HG03439 (cell line): ENCODE results near the gene ARV1.
A peak's percentile ranks its signal among the peaks of the same experiment; 100 is the strongest.
"Not testable (repeated sequence)": the region's sequence is repeated elsewhere in the genome, so short reads cannot be mapped to it uniquely, and the experiment has no call there.

ENCODE experiments used
- ATAC-seq: cut with Tn5 transposase; IDR thresholded peaks from one replicate; pipeline ENCODE4 v1.9.1; 2021; ENCODE audit warnings: mild to moderate bottlenecking, moderate library complexity; ENCODE audit not compliant: unreplicated experiment

The ARV1 gene

GRCh38 chr1:231016234-231016633 is 37.3 kb downstream of the ARV1 start:
- no peak for ATAC-seq

GRCh38 chr1:231016966-231017365 is 38.1 kb downstream of the ARV1 start:
- no peak for ATAC-seq

- ATAC-seq: no peak
These were observed 40.8 kb downstream of the ARV1 start for GRCh38 chr1:231019711-231020110.

- no peak for ATAC-seq
These were observed 41.3 kb downstream of the ARV1 start for GRCh38 chr1:231020139-231020601.

GRCh38 chr1:231020816-231021215 is 41.9 kb downstream of the ARV1 start:
- no peak for ATAC-seq

GRCh38 chr1:231021540-231022031 is 42.7 kb downstream of the ARV1 start:
- ATAC-seq: no peak

GRCh38 chr1:231022543-231022942 is 43.6 kb downstream of the ARV1 start:
- not testable (repeated sequence) for ATAC-seq

GRCh38 chr1:231023150-231023549 is 44.3 kb downstream of the ARV1 start:
- no peak for ATAC-seq

- no peak for ATAC-seq
These were observed 47.7 kb downstream of the ARV1 start for GRCh38 chr1:231026576-231026975.

- ATAC-seq: no peak
These were observed 48.4 kb downstream of the ARV1 start for GRCh38 chr1:231027136-231027925.

- no peak for ATAC-seq
These were observed 49.1 kb downstream of the ARV1 start for GRCh38 chr1:231027971-231028370.

GRCh38 chr1:231028682-231029081 is 49.8 kb downstream of the ARV1 start:
- no peak for ATAC-seq

DNA sequence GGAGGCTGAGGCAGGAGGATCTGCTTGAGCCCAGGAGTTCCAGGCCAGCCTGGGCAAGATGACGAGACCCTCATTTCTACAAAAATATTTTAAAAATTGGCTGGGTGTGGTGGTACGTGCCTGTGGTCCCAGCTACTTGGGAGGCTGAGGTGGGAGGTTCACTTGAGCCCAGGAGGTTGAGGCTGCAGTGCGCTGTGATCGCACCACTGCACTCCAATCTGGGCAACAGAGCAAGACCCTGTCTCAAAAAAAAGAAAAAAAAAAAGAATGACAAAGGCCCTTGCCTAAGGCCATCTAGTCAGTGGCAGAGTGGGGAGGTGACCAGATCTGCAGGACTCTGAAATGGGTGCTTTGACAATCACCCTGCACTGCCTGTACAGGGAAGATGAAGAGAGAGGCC is 50.4 kb downstream of the ARV1 start:
- not testable (repeated sequence) for ATAC-seq

GRCh38 chr1:231029841-231030240 is 50.9 kb downstream of the ARV1 start:
- ATAC-seq: no peak

DNA sequence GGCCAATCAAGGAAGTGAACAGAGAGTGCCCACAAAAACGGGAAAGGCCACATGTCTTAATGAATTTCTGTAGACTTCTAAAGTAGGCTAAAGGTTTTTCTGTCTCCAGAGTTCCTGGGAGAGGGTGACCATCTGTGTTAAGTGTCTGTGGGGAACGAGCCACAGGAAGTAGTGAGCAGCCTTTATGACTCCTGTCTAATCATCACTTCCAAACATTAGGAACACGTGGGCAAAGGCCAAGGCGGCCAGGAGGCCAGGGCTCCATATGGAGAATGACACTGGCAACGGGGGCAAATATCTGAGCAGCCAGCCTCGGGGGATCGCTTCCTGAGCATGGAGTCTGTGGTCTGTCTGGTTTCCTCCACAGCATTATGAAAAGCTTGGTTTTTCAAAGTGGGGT is 54.1 kb downstream of the ARV1 start:
- ATAC-seq: no peak

DNA sequence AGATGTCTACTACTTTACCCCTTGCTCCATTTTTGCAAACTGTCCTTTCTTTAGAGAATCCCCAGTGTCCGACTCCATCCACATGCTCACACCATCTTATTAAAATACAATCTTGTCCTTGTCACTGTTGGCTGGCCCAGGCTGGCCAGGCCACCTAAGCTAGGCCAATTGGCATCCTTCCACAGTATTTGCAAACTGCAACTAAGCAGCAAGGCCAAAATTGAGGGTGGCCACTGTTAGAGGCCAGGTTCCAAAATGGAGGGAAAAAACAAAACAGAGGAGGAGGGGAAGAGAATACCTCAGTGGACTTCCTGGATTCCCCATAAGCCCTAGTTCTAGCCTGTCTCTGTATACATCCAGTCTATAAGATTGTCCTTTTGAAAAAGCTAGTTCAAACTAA is 56.9 kb downstream of the ARV1 start:
- ATAC-seq: no peak

GRCh38 chr1:231036416-231036815 is 57.5 kb downstream of the ARV1 start:
- no peak for ATAC-seq

DNA sequence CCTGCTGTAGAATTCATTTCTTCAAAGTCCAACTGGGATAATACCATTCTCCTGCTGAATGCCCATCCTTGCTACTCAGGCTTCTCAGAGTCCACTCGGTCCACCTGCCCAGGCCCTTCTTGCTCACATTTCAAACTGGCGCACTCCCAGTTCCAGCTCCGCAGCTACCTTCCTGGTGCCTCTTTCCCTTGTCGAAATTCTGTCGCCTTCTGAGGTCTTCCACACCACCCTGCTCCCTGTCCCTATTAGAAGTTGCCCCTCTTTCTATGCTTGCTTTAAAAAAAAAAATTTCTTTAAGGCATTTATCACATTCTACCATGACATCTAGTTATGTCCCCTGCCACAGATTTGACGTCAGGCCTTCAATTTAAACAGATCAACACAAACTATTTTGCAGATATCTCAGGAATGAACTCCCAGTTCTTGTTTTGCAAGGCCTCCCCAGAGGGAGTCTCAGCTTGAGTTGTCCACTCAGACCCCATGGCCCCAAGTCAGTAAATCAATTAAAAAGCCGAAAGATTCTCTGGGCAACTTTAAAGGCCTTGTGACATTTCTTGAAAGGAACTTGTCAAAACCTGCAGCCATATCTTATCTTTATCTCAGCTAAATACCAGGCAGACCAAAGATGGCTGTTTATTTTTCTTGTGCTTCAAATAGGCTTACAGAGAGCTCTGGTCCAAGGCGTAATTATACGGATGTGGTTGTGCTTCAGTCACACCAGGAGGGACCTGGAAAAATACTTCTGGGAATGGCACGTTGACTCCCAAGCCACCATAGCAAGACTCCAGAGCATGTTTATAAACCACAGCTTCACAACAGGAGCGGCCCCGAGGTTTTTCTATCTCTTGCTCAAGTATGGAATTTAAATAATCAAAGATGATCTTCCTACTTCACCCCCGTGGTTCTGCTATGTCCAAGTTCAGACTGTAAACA is 59.0 kb downstream of the ARV1 start:
- no peak for ATAC-seq

- ATAC-seq: peak; percentile 54
These were observed 60.5 kb downstream of the ARV1 start for GRCh38 chr1:231039161-231040018.

GRCh38 chr1:231040019-231040799 is 61.3 kb downstream of the ARV1 start, which contains the start of gene FAM89A:
Gene FAM89A (minus strand): TSS chr1:231040254. CDS start chr1:231040211, 43 bp downstream.
- peak; percentile 65 for ATAC-seq
